GM12878 (cell line): ENCODE data around the gene BBS9. TPM values are rescaled to one million over a fixed set of nuclear protein-coding genes. Genes with fewer than 3 reads are reported as not detected.

Experiments used
- ATAC-seq: fragments of 200-7000 bp; cut with Tn5 transposase; 3 replicates; pipeline ENCODE4 v1.9.1; 2020; ENCODE audit warnings: mild to moderate bottlenecking, moderate library complexity
- BruUV-seq: library from RNA; stranded (reverse); fragments of 400-500 nt; replicated peaks from 2 replicates; lab custom pipeline; 2021; lab: Mats Ljungman, UMichigan
- CTCF ChIA-PET: fragments of 300-600 bp; sonication (Branson Sonifier 250); formaldehyde crosslinking; extraction: SDS; loops from one replicate; lab custom pipeline; 2021; ENCODE audit warnings: inconsistent platforms; lab: Yijun Ruan, JAX
- POLR2A ChIA-PET: fragments of 350-600 bp; formaldehyde crosslinking; extraction: SDS; loops from one replicate; lab custom pipeline; 2021; ENCODE audit warnings: inconsistent platforms; lab: Charles Lee
- RAD21 ChIA-PET: fragments of 300-600 bp; sonication (Branson Sonifier 250); formaldehyde crosslinking; loops from one replicate; lab custom pipeline; 2023; ENCODE audit warnings: antibody characterized with exemption; ENCODE audit not compliant: unreplicated experiment; lab: Charles Lee
- SMC1A ChIA-PET: fragments of 300-600 bp; sonication (Branson Sonifier 250); formaldehyde crosslinking; loops from one replicate; lab custom pipeline; 2023; ENCODE audit not compliant: unreplicated experiment, uncharacterized antibody; lab: Charles Lee
- DNase-seq: peaks from one replicate; pipeline ENCODE4 v3.0.0-alpha.2; 2011; ENCODE audit warnings: low read depth, low spot score
- FAIRE-seq: peaks from 3 replicates; lab custom pipeline; 2011; peaks lifted over from hg19 to GRCh38; lab: Jason Lieb, UNC
- H2AFZ ChIP-seq: 2 replicates; pipeline ENCODE4 v1.6.0; 2011; ENCODE audit warnings: low read depth, low read length, control low read depth; ENCODE audit not compliant: control insufficient read depth
- H3K27ac ChIP-seq: 2 replicates; pipeline ENCODE4 v1.5.1; 2011; ENCODE audit warnings: control low read depth; ENCODE audit not compliant: control insufficient read depth, insufficient read depth
- H3K27me3 ChIP-seq, 2 experiments: replicated peaks in 1 of 2; 2 replicates each; pipeline versions ENCODE4 v1.6.0 to v1.6.1; 2011; ENCODE audit warnings: low read length in 1 of 2; ENCODE audit not compliant: control insufficient read depth in 2 of 2, insufficient read depth in 2 of 2
- H3K36me3 ChIP-seq, 2 experiments: 2 replicates each; pipeline ENCODE4 v1.5.1; 2011; ENCODE audit warnings: low read length in 1 of 2; ENCODE audit not compliant: control insufficient read depth in 2 of 2, insufficient read depth in 2 of 2
- H3K4me1 ChIP-seq: 2 replicates; pipeline ENCODE4 v1.6.1; 2011; ENCODE audit warnings: mild to moderate bottlenecking, low read length, moderate library complexity, mixed read lengths; ENCODE audit not compliant: control insufficient read depth, insufficient read depth
- H3K4me2 ChIP-seq: 2 replicates; pipeline ENCODE4 v1.6.0; 2011; ENCODE audit warnings: control low read depth; ENCODE audit not compliant: control insufficient read depth, insufficient read depth
- H3K4me3 ChIP-seq: fragments of 200-600 bp; sonication (generic); 2 replicates; pipeline ENCODE4 v1.5.1; 2016
- H3K79me2 ChIP-seq: 2 replicates; pipeline ENCODE4 v1.6.0; 2011; ENCODE audit warnings: low read length; ENCODE audit not compliant: control insufficient read depth, insufficient read depth
- H3K9ac ChIP-seq: 2 replicates; pipeline ENCODE4 v1.8.0; 2011; ENCODE audit warnings: low read length, control low read depth, mixed read lengths; ENCODE audit not compliant: control insufficient read depth, insufficient read depth
- H3K9me3 ChIP-seq: replicated peaks from 3 replicates; pipeline ENCODE4 v1.5.1; 2011; ENCODE audit warnings: mild to moderate bottlenecking, low read length; ENCODE audit not compliant: control insufficient read depth, insufficient read depth
- H4K20me1 ChIP-seq: 2 replicates; pipeline ENCODE4 v1.6.0; 2011; ENCODE audit not compliant: control insufficient read depth, insufficient read depth
- BACH1 ChIP-seq: fragments of 450-650 bp; IDR thresholded peaks from 2 replicates; pipeline ENCODE4 v1.6.1; 2017; ENCODE audit warnings: mild to moderate bottlenecking, borderline replicate concordance
- ETV6 ChIP-seq, 2 experiments: fragments of 450-650 bp in 1 of 2; IDR thresholded peaks in 1 of 2; conservative IDR thresholded peaks in 1 of 2; 2 replicates each; pipeline ENCODE4 v1.6.1; 2014; ENCODE audit warnings: antibody characterized with exemption in 1 of 2, borderline replicate concordance in 1 of 2, low read depth in 1 of 2, mild to moderate bottlenecking in 1 of 2, moderate library complexity in 1 of 2
- GATAD2B ChIP-seq: fragments of 450-650 bp; conservative IDR thresholded peaks from 2 replicates; pipeline ENCODE4 v1.6.1; 2017; ENCODE audit warnings: low read depth, mild to moderate bottlenecking, moderate library complexity
- MYB ChIP-seq: fragments of 150-350 bp; IDR thresholded peaks from 2 replicates; pipeline ENCODE4 v1.6.1; 2014; ENCODE audit warnings: mild to moderate bottlenecking, low read depth, low read length, borderline replicate concordance
- SRF ChIP-seq, 2 experiments: IDR thresholded peaks; 2 replicates each; pipeline ENCODE4 v1.6.1; 2011; ENCODE audit warnings: low read depth in 2 of 2, low read length in 2 of 2, mild to moderate bottlenecking in 1 of 2, moderate library complexity in 1 of 2
- YBX1 ChIP-seq: fragments of 450-650 bp; IDR thresholded peaks from 2 replicates; pipeline ENCODE4 v1.6.1; 2016; ENCODE audit warnings: antibody characterized with exemption
- ZNF24 ChIP-seq: fragments of 450-650 bp; IDR thresholded peaks from 2 replicates; pipeline ENCODE4 v1.6.1; 2017; ENCODE audit warnings: antibody characterized with exemption, mild to moderate bottlenecking
- WGBS: methylation state at CpG from one replicate; pipeline ENCODE4 v1.1.6; 2016; ENCODE audit warnings: low lambda C conversion rate; ENCODE audit not compliant: insufficient replicate concordance, insufficient coverage; ENCODE audit errors: missing lambda C conversion rate; 5-methylcytosine and 5-hydroxymethylcytosine counted together
- in situ Hi-C: fragments of 300-500 bp; cut with MboI; formaldehyde crosslinking; loops from 9 replicates; pipeline ENCODE4 v1.14.3; 2018; ENCODE audit warnings: mixed read lengths
- intact Hi-C: fragments of 100-400 bp; cut with micrococcal nuclease; formaldehyde crosslinking; loops from one replicate; pipeline ENCODE4 v1.14.2; 2022; ENCODE audit not compliant: unreplicated experiment
- polyA plus RNA-seq, 11 experiments: library from polyadenylated mRNA; depleted of rRNA in 4 of 11; unstranded in 6 of 11; stranded (reverse) in 5 of 11; fragments of >200 nt; fragmentation: Nextera tagmentation in 4 of 11; fragmentation: Illumina TruSeq in 1 of 11; extraction: Ambion mirVana in 4 of 11; extraction: Trizol in 1 of 11; gene quantifications; 1 replicate in 1 of 11; 2 replicates in 10 of 11; pipeline versions ENCODE4 v1.2.1 to v1.2.3, GENCODE V29; 2011 to 2016; ENCODE audit warnings: inconsistent platforms in 2 of 11, missing spikeins in 2 of 11, low read depth in 1 of 11
- total RNA-seq, 4 experiments: library from RNA; depleted of rRNA in 3 of 4; stranded (reverse); fragments of >200 nt in 3 of 4; fragmentation: Illumina TruSeq in 1 of 4; extraction: Trizol in 1 of 4; gene quantifications; 2 replicates each; pipeline versions ENCODE4 v1.2.1 to v1.2.3, GENCODE V29; 2013 to 2021
- TF ChIP-seq, protein P1 (sequence below): IDR thresholded peaks from 2 replicates; pipeline ENCODE4 v1.6.1; 2012; ENCODE audit warnings: low read length, inconsistent platforms
- TF ChIP-seq, protein P2 (sequence below): fragments of 450-650 bp; formaldehyde crosslinking; IDR thresholded peaks from 2 replicates; pipeline ENCODE4 v1.4.0; 2022; ENCODE audit warnings: mild to moderate bottlenecking, moderate library complexity

Gene BBS9
- total and polyA plus RNA-seq, 10 of the 15 experiments (the other 5 are each of a cell fraction or from before 2014, with no cell fraction given) = 1.2 to 5.6 (median 2.3) TPM

DNA sequence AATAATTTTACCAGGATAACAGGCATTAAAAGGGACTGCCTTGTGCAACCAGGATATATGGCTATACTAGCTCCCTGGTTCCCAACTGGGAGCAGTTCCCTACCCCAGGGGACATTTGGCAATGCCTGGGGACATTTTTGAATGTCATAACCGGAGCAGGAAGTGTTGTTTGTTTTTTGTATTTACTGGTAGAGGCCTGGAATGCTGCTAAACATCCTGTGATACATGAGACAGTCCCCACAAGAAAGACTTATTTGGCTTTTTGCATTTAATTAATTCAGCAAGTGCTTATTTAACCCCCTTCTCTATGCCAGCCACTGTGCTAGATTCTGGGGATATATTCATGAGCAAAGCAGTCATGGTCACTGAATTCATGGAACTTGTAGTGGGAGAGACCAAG lies 181.2 kb downstream of the BBS9 start:
- Histone ChIP-seq H3K4me3 (no peak overlapping the region), H3K4me1 (no peaks in the 10 kb centered on the region), H3K9ac (no peak overlapping the region), H3K27ac (no peak overlapping the region), H3K79me2 (no peaks in the 10 kb centered on the region), H3K27me3 (no peaks in the 10 kb centered on the region), H4K20me1 (no peaks in the 10 kb centered on the region), H3K9me3 (no peaks in the 10 kb centered on the region), H3K36me3 (no peaks in the 10 kb centered on the region), H3K4me2 (no peak overlapping the region), H2AFZ (no peak overlapping the region)
- no TSS peak for BruUV-seq
- DNase-seq (no peak), FAIRE-seq (no peak), ATAC-seq (no peak)
- ChIA-PET SMC1A (no interaction called here), POLR2A (no interaction called here), CTCF (no interaction called here), RAD21 (no interaction called here)
- TF ChIP-seq, protein P1, sequence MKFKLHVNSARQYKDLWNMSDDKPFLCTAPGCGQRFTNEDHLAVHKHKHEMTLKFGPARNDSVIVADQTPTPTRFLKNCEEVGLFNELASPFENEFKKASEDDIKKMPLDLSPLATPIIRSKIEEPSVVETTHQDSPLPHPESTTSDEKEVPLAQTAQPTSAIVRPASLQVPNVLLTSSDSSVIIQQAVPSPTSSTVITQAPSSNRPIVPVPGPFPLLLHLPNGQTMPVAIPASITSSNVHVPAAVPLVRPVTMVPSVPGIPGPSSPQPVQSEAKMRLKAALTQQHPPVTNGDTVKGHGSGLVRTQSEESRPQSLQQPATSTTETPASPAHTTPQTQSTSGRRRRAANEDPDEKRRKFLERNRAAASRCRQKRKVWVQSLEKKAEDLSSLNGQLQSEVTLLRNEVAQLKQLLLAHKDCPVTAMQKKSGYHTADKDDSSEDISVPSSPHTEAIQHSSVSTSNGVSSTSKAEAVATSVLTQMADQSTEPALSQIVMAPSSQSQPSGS = no peak
- TF ChIP-seq BACH1 (no peak), MYB (no peak), SRF (IDR thresholded peaks at IDR 0.05; ENCODE audit: low read depth in 2 of 2, low read length in 2 of 2) (no peak), GATAD2B (no peak), YBX1 (no peak), ETV6 (conservative IDR thresholded peaks at IDR 0.05 in 1 of 2, IDR thresholded peaks at IDR 0.05 in 1 of 2; ENCODE audit: borderline replicate concordance in 1 of 2, low read depth in 1 of 2) (no peak), ZNF24 (no peak)
- TF ChIP-seq, protein P2, sequence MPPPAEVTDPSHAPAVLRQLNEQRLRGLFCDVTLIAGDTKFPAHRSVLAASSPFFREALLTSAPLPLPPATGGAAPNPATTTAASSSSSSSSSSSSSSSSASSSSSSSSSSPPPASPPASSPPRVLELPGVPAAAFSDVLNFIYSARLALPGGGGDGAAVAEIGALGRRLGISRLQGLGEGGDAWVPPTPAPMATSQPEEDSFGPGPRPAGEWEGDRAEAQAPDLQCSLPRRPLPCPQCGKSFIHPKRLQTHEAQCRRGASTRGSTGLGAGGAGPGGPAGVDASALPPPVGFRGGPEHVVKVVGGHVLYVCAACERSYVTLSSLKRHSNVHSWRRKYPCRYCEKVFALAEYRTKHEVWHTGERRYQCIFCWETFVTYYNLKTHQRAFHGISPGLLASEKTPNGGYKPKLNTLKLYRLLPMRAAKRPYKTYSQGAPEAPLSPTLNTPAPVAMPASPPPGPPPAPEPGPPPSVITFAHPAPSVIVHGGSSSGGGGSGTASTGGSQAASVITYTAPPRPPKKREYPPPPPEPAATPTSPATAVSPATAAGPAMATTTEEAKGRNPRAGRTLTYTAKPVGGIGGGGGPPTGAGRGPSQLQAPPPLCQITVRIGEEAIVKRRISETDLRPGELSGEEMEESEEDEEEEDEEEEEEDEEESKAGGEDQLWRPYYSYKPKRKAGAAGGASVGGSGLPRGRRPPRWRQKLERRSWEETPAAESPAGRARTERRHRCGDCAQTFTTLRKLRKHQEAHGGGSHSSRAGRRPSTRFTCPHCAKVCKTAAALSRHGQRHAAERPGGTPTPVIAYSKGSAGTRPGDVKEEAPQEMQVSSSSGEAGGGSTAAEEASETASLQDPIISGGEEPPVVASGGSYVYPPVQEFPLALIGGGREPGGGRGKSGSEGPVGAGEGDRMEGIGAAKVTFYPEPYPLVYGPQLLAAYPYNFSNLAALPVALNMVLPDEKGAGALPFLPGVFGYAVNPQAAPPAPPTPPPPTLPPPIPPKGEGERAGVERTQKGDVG (CRISPR knock-in tag) = no peak
- WGBS = 0% methylated on average over 1 of the region's 1 CpG
- intact Hi-C loops (no loop called here), in situ Hi-C loops (no loop called here)
